ENCODE data around the gene ADARB1.

DNA sequence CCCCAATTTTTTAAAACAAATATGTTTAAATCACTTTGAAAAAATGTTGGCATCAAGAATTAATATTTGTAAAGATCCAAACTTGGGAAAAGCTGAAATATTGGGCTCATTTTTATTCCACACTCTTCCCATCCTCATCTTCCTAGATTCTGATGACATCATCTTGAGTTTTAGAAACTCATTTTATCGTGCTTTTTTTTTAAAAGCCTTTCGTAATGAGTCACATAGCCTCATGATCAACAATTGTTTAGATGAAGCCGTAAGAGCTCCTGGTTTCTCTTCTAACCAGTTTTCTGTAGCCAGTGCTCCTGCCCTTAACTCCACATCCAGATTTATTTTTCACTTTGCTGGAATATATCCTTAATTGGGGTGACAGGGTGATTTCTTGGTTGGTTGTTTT is 134.7 kb downstream of the ADARB1 start:
- TF ChIP-seq, protein P1, sequence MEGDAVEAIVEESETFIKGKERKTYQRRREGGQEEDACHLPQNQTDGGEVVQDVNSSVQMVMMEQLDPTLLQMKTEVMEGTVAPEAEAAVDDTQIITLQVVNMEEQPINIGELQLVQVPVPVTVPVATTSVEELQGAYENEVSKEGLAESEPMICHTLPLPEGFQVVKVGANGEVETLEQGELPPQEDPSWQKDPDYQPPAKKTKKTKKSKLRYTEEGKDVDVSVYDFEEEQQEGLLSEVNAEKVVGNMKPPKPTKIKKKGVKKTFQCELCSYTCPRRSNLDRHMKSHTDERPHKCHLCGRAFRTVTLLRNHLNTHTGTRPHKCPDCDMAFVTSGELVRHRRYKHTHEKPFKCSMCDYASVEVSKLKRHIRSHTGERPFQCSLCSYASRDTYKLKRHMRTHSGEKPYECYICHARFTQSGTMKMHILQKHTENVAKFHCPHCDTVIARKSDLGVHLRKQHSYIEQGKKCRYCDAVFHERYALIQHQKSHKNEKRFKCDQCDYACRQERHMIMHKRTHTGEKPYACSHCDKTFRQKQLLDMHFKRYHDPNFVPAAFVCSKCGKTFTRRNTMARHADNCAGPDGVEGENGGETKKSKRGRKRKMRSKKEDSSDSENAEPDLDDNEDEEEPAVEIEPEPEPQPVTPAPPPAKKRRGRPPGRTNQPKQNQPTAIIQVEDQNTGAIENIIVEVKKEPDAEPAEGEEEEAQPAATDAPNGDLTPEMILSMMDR (IDR thresholded peaks at IDR 0.05) = no peak
- no peak for TF ChIP-seq EP300 (IDR thresholded peaks at IDR 0.05)

Data from tibial nerve (tissue), 4 donors.